ENCODE results near the gene ETV6. TPM values are rescaled to one million over a fixed set of nuclear protein-coding genes. Genes with fewer than 3 reads are reported as not detected.

ETV6 gene
- polyA plus RNA-seq, 2 of the 4 experiments (the other 2 are of a cell fraction), result 4.0 to 7.0 TPM

DNA sequence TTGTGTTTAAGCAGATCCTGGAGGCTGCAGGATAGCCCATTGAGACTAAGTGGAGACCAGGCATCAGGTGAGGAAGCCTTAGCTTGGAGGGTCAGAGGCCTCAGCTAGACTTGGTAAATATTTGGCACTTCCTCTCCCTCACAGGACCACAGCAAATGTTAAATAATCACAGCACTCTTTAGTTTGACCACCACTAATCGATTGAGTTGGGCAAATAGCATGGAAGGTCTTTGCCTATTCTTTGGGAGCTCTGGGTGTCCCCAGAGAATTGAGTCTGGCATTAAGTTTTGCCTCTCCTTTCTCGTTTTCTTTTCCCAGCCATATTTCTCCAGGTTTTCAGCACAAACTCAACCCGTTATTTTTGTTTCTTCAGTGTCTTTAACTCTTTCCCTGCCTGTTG is 61.4 kb downstream of the ETV6 start:
- no peak for ATAC-seq
- TF ChIP-seq ZNF302 (CRISPR knock-in tag; IDR thresholded peaks at IDR 0.05), result no peak
- TF ChIP-seq, protein P1, sequence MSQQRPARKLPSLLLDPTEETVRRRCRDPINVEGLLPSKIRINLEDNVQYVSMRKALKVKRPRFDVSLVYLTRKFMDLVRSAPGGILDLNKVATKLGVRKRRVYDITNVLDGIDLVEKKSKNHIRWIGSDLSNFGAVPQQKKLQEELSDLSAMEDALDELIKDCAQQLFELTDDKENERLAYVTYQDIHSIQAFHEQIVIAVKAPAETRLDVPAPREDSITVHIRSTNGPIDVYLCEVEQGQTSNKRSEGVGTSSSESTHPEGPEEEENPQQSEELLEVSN (IDR thresholded peaks at IDR 0.05; ENCODE audit: borderline replicate concordance, low read depth), result no peak
- TF ChIP-seq POLR2AphosphoS2 (conservative IDR thresholded peaks at IDR 0.05; ENCODE audit: low read length), result no peak
- TF ChIP-seq MYC (IDR thresholded peaks at IDR 0.05; ENCODE audit: borderline replicate concordance, low read length), result no peak
- no peak for TF ChIP-seq CHD4 (IDR thresholded peaks at IDR 0.05; ENCODE audit: borderline replicate concordance)
- TF ChIP-seq HOXA7 (CRISPR knock-in tag; IDR thresholded peaks at IDR 0.05), result no peak
- TF ChIP-seq FOXS1 (CRISPR knock-in tag; IDR thresholded peaks at IDR 0.05), result no peak
- TF ChIP-seq RNF2 (IDR thresholded peaks at IDR 0.05; ENCODE audit: borderline replicate concordance, low read depth), result no peak
- no peak for TF ChIP-seq JUNB (IDR thresholded peaks at IDR 0.05)
- TF ChIP-seq, protein P2, sequence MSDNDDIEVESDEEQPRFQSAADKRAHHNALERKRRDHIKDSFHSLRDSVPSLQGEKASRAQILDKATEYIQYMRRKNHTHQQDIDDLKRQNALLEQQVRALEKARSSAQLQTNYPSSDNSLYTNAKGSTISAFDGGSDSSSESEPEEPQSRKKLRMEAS (IDR thresholded peaks at IDR 0.05), result no peak
- no peak for TF ChIP-seq TP53 (CRISPR knock-in tag; IDR thresholded peaks at IDR 0.05)
- TF ChIP-seq, protein P3, sequence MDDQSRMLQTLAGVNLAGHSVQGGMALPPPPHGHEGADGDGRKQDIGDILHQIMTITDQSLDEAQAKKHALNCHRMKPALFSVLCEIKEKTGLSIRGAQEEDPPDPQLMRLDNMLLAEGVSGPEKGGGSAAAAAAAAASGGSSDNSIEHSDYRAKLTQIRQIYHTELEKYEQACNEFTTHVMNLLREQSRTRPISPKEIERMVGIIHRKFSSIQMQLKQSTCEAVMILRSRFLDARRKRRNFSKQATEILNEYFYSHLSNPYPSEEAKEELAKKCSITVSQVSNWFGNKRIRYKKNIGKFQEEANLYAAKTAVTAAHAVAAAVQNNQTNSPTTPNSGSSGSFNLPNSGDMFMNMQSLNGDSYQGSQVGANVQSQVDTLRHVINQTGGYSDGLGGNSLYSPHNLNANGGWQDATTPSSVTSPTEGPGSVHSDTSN (IDR thresholded peaks at IDR 0.05), result no peak
- TF ChIP-seq ESRRA (IDR thresholded peaks at IDR 0.05; ENCODE audit: borderline replicate concordance, low read length), result no peak
- TF ChIP-seq EP300 (IDR thresholded peaks at IDR 0.05), result no peak
- POLR2A ChIA-PET, result interaction anchor here (0.5 kb wide), 1 partner anchor 634 kb away, joined by 3 read pairs; no protein-coding TSS in a partner anchor
- 45% methylated on average over 3 of the region's 3 CpGs for WGBS (ENCODE audit: missing lambda C conversion rate)
- Histone ChIP-seq H3K27ac (no peak overlapping the region), H3K4me3 (no peak overlapping the region), H3K4me1 (no peaks in the 10 kb centered on the region), H3K9me3 (no peaks in the 10 kb centered on the region), H3K4me2 (no peak overlapping the region)
- no peak for DNase-seq (ENCODE audit: low read depth in 1 of 2, low spot score in 1 of 2)
- CTCF ChIA-PET, result no interaction called here
- FAIRE-seq, result no peak

DNA sequence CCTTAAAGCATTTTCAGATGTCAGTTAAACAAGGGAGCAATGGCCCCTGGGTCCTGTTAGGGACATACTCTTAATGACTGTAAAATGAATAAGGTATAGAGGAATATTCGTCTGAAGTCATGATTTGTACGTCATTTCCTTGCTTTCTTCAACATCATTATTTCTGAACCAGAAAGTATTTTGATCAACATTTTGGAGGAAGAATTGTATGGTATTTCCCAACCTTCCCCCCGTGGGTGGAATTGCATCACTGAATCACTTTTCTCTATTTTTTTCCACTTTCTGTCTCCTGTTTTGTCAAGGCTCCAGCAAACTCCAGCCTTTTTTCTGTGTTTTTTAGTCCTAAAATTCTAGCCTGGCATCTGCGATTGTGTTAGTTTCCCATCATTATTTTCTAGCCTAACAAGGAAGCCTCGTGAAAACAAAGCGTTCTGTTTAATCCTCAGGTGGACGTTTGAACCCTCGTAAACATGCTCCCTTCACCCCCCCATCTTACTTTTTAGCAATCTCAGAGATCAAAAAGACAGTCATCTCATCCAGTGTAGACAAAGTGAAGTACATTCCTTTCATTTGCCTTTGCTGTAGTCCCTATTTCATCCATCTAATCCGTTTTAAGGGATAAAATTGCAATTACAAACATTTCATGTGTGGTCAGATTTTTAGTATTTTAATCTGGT is 62.3 kb downstream of the ETV6 start:
- CTCF ChIA-PET, result no interaction called here

More for the DNA sequence above, 62.3 kb downstream of the ETV6 start:
- DNase-seq (ENCODE audit: low read depth in 1 of 2, low spot score in 1 of 2), result no peak
- 81% methylated on average over 9 of the region's 9 CpGs for WGBS (ENCODE audit: missing lambda C conversion rate)
- FAIRE-seq, result no peak
- TF ChIP-seq NR3C1 (IDR thresholded peaks at IDR 0.05) (no peak), EHF (CRISPR knock-in tag; IDR thresholded peaks at IDR 0.05) (no peak), SREBF2 (IDR thresholded peaks at IDR 0.05) (no peak), HOXB5 (CRISPR knock-in tag; IDR thresholded peaks at IDR 0.05) (no peak), CEBPB (IDR thresholded peaks at IDR 0.05) (no peak), MAZ (IDR thresholded peaks at IDR 0.05; ENCODE audit: borderline replicate concordance, low read depth, low read length) (no peak)
- TF ChIP-seq, protein P1 (IDR thresholded peaks at IDR 0.05; ENCODE audit: borderline replicate concordance, low read depth), result no peak
- TF ChIP-seq, protein P4, sequence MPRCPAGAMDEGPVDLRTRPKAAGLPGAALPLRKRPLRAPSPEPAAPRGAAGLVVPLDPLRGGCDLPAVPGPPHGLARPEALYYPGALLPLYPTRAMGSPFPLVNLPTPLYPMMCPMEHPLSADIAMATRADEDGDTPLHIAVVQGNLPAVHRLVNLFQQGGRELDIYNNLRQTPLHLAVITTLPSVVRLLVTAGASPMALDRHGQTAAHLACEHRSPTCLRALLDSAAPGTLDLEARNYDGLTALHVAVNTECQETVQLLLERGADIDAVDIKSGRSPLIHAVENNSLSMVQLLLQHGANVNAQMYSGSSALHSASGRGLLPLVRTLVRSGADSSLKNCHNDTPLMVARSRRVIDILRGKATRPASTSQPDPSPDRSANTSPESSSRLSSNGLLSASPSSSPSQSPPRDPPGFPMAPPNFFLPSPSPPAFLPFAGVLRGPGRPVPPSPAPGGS (IDR thresholded peaks at IDR 0.05), result no peak
- TF ChIP-seq, protein P5, sequence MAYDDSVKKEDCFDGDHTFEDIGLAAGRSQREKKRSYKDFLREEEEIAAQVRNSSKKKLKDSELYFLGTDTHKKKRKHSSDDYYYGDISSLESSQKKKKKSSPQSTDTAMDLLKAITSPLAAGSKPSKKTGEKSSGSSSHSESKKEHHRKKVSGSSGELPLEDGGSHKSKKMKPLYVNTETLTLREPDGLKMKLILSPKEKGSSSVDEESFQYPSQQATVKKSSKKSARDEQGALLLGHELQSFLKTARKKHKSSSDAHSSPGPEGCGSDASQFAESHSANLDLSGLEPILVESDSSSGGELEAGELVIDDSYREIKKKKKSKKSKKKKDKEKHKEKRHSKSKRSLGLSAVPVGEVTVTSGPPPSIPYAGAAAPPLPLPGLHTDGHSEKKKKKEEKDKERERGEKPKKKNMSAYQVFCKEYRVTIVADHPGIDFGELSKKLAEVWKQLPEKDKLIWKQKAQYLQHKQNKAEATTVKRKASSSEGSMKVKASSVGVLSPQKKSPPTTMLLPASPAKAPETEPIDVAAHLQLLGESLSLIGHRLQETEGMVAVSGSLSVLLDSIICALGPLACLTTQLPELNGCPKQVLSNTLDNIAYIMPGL (CRISPR knock-in tag; IDR thresholded peaks at IDR 0.05; ENCODE audit: borderline replicate concordance), result no peak
- no peak overlapping the region for H3K4me2 ChIP-seq
- H3K4me1 ChIP-seq, result no peaks in the 10 kb centered on the region
- POLR2A ChIA-PET, result no interaction called here
- no peak for ATAC-seq
- no peak overlapping the region for H3K27ac ChIP-seq
- H3K9me3 ChIP-seq, result no peaks in the 10 kb centered on the region
- H3K4me3 ChIP-seq, result no peak overlapping the region

All from A549 (cell line).